Smooth muscle cell of the brain vasculature (primary cell): ENCODE data around the gene CDKL2.
"Not testable (repeated sequence)": the region's sequence is repeated elsewhere in the genome, so short reads cannot be mapped to it uniquely, and the experiment has no call there.

Experiments used
- DNase-seq: peaks from one replicate; pipeline ENCODE4 v3.0.0-alpha.2; 2012; ENCODE audit warnings: low read depth, low spot score

Gene CDKL2

DNA sequence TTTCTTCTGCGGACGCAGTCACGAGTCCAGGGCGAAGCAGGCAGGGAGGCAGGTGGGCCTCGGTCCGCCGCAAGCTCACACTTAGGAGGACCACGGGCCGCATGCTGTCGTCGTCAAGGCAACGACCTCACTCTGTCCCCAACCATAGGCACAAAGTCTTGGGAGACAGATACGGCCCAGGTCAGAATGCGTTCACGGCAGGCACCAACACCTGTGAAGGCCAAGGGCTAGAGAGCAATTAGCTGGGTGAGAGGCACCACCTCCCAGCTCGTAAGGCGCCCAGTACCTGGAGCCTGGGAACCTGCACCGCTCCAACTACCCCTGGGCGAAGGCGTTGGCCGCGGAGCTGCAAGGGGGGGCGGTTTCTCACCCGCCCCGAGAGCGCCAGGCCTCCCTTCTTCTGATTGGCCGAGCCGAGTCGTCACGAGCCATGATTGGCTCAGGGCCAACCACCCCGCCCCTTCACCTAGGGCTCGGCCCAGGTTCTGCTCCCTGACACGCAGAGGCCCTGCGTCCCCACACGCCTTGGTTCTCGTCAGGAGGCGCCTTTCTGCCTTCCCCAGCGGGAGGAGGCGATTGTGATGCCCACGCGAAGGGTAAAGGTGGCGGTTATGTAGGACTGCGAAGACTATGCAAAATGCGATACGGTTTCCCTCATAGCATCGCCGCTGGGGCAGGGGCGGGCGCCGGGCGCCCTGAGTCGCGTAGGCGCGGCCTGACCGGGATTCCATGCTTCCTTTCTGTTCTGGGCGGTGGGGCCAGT is at the start of gene CDKL2:
Gene CDKL2 (minus strand): TSS at position 355 of the 763 bp plus-strand sequence. CDS start 4,540 bp downstream, outside the sequence.
- peak; percentile 21 for DNase-seq

DNA sequence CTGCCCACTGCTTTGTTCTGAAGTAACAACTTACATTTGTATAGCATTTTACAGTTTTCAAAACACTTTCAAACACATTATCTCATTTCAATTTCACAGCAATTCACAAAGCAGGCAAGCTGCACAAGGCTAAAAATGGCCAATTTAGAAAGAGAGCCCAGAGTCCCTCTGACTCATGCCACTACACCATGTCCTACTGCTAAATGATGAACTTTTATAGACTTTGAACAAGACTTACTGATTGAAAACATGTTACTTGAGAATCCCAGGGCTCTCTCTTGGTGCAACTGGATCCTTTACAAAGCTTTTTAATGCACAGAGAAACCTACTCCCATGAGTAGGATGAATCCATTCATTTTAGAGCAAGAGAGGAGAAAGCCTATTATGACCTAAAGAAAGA is 48.6 kb upstream of the CDKL2 start:
- DNase-seq, result no peak

DNA sequence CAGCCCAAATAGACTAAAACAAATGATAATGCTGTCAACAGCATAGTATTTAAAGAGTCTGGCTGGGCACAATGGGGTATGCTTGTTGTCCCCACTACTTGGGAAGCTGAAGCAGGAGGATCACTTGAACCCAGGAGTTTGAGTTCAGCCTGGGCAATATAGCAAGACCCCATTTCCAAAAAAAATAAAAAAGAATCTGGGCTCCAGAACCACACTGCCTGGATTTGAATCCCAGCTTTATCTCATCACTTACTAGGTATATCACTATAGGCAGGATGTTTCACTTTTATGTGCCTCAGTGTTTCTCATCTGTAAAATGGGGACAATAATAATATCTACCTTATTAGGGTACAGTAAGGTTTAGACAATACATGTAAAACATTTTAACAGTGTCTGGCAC is 48.1 kb upstream of the CDKL2 start:
- no peak for DNase-seq

DNA sequence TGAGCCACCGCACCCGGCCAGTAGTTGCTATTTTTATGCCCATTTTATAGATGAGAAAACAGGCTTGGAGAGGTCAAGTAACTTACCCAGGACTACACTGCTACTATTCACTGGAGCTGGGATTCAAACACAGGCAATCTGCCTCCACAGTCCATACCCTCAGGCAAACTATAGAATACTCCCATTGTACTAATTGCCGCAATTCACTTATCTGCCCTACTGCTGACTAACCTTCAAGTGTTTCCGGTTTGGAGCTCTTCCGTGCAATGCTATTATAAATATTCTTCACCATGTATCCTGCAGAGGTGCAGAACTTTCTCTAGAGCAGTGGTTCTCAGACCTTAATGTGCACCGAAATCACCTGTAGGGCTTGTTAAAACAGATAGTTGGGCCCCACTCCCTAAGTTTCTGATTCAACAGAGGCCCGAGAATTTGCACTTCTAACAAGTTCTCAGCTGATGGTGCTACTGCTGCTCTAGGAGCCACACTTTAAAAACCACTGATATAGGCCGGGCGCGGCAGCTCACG is 44.7 kb upstream of the CDKL2 start:
- no peak for DNase-seq

DNA sequence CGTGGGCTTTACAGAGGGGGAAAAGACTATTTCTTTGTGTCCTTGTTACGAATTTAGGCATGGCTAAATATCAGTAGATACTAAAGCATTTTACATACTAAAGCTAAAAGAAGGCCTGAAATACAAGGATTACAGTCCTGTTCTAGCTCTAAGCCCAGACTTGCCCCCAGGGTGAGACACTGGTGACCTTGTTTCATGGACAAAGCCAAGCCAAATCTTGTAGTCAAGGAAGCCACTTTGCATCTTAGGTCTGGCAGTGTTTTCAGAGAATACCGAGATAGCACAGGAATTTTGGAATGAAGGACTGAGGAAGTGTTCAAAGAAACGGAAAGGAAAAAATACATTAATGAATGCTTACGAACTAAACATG is 43.6 kb upstream of the CDKL2 start:
- no peak for DNase-seq

DNA sequence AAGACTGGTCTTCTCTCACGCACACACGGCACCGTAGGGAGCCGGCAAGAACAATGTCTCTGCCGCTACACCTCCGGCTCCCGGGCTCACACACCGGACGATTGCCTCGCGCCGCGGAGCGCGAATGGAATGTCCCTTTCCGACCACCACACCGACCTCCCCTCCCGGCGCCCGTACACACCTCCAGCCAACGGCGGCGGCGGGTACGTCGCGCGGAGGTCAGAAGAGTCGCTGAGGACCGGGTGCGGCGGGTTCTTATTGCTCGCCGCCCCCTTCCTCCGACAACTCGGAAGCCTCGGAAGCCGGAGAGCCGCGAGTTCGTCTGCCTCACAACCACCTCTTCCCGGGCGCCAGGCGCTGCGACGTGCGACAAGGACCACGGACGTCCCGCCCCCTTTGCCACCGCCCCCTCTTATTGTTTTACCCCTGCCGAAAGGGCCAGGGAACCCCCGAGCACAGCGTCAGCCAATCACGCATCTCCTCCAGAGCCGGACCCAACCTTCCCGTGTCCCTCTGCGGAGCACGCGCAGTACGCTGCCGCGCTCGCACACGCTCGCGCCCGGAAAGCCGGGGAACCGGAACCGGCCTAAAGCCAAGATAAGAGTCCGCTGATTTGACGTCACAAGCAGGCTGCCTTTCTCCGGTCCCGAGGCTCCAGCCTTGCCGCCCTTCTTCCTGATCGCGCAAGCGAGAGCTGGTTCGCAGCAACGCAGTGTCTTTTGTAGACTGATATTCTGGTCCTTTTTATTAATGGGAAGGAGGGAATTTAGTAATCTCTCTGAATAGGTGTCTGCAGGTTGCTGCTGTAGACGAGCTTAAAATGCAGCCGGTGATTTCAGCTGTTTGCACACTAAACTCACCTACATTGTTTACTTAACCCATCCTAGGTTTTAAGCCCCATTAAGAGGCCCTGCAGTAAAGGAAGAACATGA is 43.0 kb upstream of the CDKL2 start, which contains the start of gene G3BP2:
Gene G3BP2 (minus strand): TSS at position 385 of the 932 bp plus-strand sequence. CDS start 11,386 bp downstream, outside the sequence.
- DNase-seq, result peak; percentile 93

DNA sequence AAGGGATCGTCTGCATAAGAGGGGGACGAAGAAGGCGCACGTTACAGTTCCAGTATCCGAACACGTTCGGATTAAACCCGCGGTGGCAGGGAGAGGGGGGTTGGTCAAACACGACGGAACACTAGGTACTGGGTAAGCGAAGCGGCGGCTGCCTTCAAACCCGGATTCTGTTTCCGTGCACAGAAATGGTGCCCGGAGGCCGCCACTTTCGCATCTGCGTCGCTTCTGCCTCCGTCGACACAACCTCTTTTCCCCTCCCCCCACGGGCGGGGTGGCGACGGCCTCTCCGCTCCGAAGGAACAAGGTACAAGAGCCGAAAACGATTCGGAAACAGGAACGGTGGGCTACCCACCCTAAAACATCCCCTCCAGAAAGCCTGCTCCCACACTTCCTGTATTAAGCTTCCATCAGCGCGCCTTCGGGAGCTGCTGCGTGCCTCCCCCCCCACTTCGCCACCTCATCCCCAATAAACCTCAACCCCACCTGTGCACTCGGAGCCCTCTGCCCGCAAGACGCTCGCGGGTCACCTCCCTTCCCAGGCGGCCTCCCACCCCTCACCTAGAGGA is 42.2 kb upstream of the CDKL2 start:
- no peak for DNase-seq

DNA sequence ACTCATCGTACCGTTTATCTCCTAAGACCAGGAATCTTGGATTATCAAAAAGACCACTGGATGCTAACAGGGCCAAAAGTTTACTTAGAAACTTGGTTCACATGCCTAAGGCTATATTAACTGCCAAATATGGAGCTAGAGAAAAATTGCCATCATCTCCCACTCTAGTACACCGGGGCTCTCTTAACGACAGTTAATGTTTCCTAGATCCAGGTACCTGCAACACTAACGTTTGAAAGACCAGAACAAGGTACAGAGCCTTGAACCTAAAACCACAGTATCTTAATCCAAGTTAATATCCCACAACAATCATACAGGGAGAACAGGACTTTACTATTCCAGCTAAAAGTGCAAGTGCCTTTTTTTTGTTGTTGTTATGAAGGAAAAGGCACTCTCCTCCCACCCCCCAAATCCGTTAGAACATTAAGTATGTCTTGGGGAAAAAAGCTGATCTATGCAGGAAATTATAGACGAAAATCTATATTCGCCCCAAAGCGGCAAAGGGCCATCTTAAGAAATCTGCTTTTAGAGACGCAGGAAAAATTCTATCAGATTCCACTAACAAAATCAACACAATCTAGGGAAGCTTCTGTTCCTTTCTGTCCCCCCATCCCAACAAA is 41.6 kb upstream of the CDKL2 start:
- no peak for DNase-seq

DNA sequence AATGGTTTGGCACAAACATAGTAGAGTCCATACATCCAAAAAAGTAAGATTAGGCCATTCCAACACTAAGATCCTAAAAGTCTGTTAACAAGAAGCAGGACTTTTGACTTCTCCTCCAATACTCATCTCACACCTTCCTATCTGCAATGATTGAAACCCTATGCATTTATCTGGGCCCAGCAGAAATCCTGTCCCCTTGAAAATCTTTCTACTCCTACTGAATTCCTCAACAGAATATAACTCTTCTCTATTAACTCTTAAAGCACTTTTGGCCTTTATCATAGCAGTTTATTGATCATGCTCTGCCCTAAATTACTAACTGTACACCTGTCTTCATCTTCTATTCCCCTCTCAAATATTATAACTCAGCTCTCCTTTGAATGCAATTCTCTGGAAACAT is 38.3 kb upstream of the CDKL2 start:
- DNase-seq, result no peak

DNA sequence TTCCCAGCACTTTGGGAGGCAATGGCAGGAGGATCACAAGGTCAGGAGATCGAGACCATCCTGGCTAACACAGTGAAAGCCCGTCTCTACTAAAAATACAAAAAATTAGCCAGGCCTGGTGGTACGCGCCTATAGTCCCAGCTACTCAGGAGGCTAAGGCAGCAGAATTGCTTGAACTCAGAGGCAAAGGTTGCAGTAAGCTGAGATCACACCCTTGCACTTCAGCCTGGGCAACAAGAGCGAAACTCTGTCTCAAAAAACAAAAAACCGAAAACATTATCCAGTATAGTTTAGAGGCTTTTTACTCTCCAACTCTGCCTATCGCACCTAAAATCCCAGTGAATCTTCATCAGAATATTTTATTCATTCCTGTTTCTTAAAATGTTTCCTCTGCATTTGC is 37.3 kb upstream of the CDKL2 start:
- DNase-seq, result not testable (repeated sequence)

DNA sequence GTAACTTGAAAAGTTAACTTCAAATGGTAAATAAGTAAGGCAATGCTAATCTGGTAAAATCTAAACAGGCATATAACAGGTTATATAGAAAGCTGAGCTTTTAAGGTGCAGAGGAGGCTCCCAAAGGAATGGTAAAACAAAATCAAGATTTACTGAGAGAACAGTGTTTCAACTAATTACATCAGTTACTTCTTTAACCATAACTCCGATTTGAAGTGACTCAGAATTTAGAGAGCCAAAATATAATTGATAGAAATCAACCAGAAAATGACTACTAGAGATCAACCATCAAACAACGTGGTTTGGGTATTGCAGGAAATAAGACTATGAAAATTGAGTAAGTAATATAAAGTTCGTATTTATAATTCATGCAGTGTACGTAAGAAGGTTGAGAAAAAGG is 36.0 kb upstream of the CDKL2 start:
- no peak for DNase-seq

DNA sequence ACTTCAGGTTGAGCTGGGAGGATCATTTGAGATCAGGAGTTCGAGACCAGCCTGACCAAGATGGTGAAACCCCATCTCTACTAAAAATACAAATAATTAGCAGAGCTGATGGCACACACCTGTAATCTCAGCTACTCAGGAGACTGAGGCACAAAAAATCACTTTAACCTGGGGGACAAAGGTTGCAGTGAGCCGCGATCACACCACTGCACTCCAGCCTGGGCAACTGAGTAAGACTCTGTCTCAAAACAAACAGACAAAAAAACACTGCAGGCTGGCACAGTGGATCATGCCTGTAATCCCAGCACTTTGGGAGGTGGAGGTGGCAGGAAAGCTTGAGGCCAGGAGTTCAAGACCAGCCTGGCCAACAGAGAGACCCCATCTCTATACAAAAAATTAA is 34.3 kb upstream of the CDKL2 start:
- DNase-seq, result not testable (repeated sequence)

DNA sequence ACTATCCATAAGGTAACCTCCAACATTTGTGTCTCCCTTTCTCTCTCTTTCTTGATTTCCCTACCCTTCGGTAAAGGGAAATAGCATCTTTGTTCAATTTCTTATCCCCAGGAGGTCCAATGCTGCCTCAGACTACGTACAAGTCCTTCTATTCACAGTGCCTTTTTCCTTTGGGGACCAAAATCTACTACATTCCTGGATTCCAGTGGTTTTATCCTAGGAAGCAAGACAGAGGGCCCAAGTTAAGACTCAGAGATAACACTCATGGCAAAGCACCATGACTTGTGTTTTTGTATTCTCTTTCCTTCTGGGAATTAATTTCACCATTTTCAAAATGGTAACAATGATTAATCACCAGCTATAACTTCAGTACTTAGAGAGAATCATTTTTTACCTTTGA is 32.3 kb upstream of the CDKL2 start:
- no peak for DNase-seq

DNA sequence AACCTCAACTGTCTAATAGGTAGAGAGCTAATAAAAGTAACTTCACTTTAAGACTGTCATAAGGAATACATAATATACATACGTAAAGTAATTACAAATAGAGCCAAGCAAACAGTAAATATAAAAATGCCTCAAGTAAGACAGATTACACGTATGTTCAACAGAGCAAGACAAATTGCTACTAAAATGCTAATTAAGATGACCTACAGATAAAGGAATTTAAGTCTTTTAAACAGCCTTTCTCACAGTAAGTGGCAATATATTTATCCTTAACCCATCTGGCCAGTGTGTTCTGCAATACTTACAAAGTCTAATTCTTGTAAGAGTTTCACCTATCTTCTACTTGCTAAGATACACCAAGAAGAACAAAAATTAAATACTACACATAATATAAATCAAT is 30.2 kb upstream of the CDKL2 start:
- DNase-seq, result no peak

DNA sequence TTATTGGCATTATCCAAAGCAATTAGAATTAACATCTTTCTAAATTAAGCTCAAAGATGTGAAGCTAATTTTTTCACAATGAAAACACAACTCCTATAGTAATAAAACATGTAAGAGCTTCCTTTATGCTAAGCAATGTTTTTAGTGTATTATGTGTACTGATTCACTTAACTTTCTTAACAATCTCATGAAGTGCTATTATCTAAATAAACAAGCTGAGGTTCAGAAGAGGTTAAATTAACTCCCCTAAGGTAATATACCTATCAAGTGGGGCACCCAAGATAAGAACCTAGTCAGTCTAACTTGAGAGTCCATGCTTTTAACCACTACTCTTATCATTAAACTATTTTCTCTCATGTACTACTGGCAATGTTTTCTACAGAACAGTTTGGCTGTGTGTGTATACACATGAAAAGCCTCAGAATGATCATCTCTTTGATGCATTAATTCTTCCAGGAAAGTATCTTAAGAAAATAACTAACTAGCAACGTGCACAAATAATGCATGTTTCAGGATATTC is 29.2 kb upstream of the CDKL2 start:
- no peak for DNase-seq

DNA sequence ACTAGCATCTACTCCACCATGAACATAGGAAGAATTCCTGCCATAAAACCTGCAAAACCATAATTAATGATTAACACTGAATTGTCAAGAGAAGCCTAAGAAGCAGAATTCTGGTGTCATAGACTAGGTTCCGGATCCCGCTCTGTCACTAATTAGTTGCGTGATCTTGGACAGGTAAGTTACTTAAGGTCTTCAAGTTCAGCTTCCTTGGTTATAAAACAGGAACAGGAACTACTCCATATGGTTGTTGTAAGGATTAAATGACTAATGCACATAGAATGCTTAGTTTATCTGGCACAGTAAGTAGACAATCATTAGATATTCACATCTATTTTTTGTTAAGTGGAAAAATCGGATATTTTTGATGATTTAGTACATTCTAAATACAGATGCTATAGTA is 28.5 kb upstream of the CDKL2 start:
- DNase-seq, result no peak

DNA sequence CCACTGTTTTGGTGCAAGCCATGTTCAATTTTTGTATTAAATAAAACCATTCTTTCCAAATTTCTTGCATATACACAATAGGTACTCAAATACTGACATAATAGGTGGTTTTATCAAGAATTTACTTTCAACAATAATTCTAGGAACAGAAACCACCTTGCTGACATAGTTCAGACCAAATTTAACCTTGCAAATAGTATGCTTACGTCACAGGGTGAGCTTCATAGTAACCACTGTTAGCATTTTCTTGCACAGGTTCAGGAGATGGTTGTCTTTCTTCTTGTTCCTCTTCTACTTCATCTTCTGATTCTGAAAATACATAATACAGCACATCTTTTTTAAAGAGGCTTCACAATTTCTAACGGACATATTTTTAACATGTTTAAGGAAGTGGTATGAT is 25.2 kb upstream of the CDKL2 start:
- no peak for DNase-seq

DNA sequence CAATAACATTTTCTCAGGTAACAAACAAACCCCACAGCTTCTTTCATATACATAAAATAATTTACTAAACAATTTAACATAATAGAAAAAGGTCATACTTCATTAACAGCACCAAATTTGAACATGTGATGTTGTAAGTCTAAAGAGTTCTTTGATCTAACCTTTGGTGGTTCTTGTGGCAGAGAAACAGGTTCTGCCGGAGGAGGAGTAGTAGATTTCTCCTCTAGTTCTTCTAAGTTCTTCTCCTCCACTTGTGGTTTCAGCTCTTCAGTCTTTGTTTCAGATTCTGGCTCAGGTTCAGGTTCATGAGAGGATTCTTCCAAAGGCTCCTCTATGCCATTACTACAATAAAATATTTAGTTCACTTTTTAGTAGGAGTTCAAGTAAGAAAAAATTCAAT is 24.6 kb upstream of the CDKL2 start:
- no peak for DNase-seq

DNA sequence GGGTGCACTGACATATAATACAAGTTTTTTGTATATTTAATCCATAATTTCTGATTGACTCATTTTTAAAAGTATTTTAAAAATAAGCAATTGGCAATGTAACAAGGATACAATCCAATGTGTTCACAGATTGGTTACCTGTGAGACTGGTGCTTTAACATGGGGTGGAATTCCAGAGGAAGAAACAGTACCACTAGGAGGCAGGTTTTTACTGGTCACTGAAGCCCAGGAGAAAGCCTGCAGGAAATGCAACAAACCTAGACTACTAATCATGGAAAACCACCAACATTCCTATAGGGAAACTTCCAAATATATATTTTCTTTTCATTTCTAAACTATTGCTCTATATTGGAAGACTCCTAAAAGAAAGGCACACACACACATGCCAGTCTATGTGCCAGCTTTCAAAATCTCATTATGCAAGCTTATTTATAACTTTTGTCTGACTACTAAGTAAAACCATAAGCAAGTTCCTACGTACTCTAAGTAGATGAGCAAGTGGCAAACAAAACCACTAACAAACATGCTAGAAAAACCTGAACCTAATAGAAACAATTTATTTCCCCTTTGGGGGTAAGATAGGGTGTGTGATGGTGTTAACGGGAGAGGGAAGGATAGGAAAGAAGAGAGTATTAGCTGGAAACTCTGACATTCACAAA is 23.6 kb upstream of the CDKL2 start:
- no peak for DNase-seq

DNA sequence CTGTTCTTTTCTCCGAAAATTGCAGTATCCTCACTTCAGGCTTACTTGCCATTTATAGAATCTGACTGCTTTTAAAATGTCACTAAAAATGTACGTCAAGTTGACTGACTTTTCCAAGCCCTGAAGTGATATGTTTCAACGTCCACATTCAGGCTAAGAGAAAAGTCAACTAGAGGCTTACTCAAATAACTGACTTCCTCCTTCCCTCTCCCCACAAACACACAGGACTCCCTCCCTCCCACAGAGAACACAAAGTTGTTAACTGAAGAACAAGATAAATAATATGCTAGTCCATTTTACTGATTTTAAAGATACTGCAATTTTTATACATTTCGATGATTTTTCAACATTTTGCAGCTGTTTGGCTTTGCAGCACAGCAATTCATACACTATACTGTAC is 13.8 kb upstream of the CDKL2 start:
- DNase-seq, result no peak

DNA sequence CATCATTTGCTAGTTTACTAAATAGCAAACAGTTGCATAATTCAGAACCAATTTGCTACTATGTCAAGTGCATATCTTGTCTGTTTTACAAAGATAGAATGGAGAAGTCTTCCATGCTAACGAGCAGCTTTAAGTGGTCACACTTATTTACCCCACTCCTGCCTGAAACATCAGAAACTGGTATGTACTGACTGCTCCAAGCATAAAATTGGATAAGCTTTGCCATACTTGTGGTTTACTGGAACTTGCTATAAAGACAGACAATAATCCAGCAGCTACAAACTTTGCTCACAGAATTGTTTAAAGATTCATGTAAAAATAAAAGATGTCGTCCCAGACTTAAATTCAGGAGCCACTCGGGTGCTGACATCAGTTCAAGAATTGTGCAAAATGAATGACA is 13.3 kb upstream of the CDKL2 start:
- DNase-seq, result no peak
